HCT116 (cell line): ENCODE results near the gene MYOM1.

ENCODE experiments used
- ATF3 ChIP-seq: IDR thresholded peaks from 2 replicates; pipeline ENCODE4 v1.6.1; 2012
- CEBPB ChIP-seq: IDR thresholded peaks from 2 replicates; pipeline ENCODE4 v1.6.1; 2012; ENCODE audit warnings: low read depth
- ELF1 ChIP-seq: IDR thresholded peaks from 2 replicates; pipeline ENCODE4 v1.6.1; 2012; ENCODE audit warnings: low read depth, borderline replicate concordance
- EZH2 ChIP-seq: fragments of 200-600 bp; sonication (generic); IDR thresholded peaks from 2 replicates; pipeline ENCODE4 v1.6.1; 2017; ENCODE audit warnings: antibody characterized with exemption, mixed run types
- FOSL1 ChIP-seq: IDR thresholded peaks from 2 replicates; pipeline ENCODE4 v1.6.1; 2012; ENCODE audit warnings: low read depth
- POLR2A ChIP-seq: IDR thresholded peaks from 2 replicates; pipeline ENCODE4 v1.7.0; 2011; ENCODE audit warnings: borderline replicate concordance; ENCODE audit not compliant: insufficient read depth, insufficient read length; ENCODE audit errors: extremely low read depth
- POLR2AphosphoS5 ChIP-seq: IDR thresholded peaks from 2 replicates; pipeline ENCODE4 v1.6.1; 2011; ENCODE audit warnings: mild to moderate bottlenecking, low read depth, low read length, moderate library complexity
- RAD21 ChIP-seq: IDR thresholded peaks from 2 replicates; pipeline ENCODE4 v1.6.1; 2012; ENCODE audit warnings: low read depth, mild to moderate bottlenecking
- REST ChIP-seq: IDR thresholded peaks from 2 replicates; pipeline ENCODE4 v1.6.1; 2012; ENCODE audit warnings: low read depth
- SRF ChIP-seq: IDR thresholded peaks from 2 replicates; pipeline ENCODE4 v1.6.1; 2012; ENCODE audit warnings: low read depth
- TCF7L2 ChIP-seq: IDR thresholded peaks from 2 replicates; pipeline ENCODE4 v1.7.0; 2011; ENCODE audit warnings: borderline replicate concordance, inconsistent platforms; ENCODE audit not compliant: insufficient read depth, insufficient read length; ENCODE audit errors: extremely low read depth
- YY1 ChIP-seq: IDR thresholded peaks from 2 replicates; pipeline ENCODE4 v1.6.1; 2011; ENCODE audit warnings: low read length, low read depth, moderate library complexity, mild to moderate bottlenecking; ENCODE audit not compliant: insufficient replicate concordance; ENCODE audit errors: extremely low read depth
- TF ChIP-seq, protein P1 (sequence below), 3 experiments: fragments of 200-600 bp in 1 of 3; sonication (generic) in 1 of 3; IDR thresholded peaks in 2 of 3; conservative IDR thresholded peaks in 1 of 3; 2 replicates each; pipeline ENCODE4 v1.5.1; 2012 to 2017; ENCODE audit warnings: low read depth in 2 of 3, low read length in 2 of 3, antibody characterized with exemption in 1 of 3, borderline replicate concordance in 1 of 3, control low read depth in 1 of 3, mild to moderate bottlenecking in 1 of 3, mixed read lengths in 1 of 3, mixed run types in 1 of 3, moderate library complexity in 1 of 3; ENCODE audit not compliant: insufficient read depth in 1 of 3
- TF ChIP-seq, protein P2 (sequence below): IDR thresholded peaks from 2 replicates; pipeline ENCODE4 v1.6.1; 2012

DNA sequence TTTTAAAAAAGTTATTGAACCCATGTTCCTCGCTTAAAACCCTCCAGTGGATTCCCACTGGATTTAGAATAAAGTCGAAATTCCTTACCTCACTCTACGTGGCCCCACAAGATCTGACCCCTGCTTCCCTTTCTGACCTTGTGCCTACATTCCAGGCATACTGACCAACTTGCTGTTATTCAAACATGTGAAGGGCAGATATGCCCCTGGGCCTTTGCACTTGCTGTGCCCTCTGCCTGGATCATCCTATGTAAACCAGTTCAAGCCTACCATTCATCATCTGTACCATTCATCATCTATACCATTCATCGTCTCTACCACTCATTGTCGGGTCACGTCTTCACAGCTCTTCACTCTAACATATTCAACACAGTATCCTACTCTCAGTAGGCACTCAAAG is 165.6 kb downstream of the MYOM1 start:
- TF ChIP-seq POLR2A (no peak), ELF1 (no peak), ATF3 (no peak), EZH2 (no peak), TCF7L2 (no peak), YY1 (no peak), SRF (no peak), CEBPB (no peak), POLR2AphosphoS5 (no peak), FOSL1 (no peak), RAD21 (no peak), REST (no peak)
- TF ChIP-seq, protein P1, sequence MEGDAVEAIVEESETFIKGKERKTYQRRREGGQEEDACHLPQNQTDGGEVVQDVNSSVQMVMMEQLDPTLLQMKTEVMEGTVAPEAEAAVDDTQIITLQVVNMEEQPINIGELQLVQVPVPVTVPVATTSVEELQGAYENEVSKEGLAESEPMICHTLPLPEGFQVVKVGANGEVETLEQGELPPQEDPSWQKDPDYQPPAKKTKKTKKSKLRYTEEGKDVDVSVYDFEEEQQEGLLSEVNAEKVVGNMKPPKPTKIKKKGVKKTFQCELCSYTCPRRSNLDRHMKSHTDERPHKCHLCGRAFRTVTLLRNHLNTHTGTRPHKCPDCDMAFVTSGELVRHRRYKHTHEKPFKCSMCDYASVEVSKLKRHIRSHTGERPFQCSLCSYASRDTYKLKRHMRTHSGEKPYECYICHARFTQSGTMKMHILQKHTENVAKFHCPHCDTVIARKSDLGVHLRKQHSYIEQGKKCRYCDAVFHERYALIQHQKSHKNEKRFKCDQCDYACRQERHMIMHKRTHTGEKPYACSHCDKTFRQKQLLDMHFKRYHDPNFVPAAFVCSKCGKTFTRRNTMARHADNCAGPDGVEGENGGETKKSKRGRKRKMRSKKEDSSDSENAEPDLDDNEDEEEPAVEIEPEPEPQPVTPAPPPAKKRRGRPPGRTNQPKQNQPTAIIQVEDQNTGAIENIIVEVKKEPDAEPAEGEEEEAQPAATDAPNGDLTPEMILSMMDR (IDR thresholded peaks at IDR 0.05 in 2 of 3, conservative IDR thresholded peaks at IDR 0.05 in 1 of 3; ENCODE audit: borderline replicate concordance in 1 of 3, insufficient read depth in 1 of 3, low read depth in 2 of 3, low read length in 2 of 3), result no peak
- TF ChIP-seq, protein P2, sequence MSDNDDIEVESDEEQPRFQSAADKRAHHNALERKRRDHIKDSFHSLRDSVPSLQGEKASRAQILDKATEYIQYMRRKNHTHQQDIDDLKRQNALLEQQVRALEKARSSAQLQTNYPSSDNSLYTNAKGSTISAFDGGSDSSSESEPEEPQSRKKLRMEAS, result no peak
